GM21423 (cell line): ENCODE results near the gene RNPS1.

Experiments
- ATAC-seq: cut with Tn5 transposase; IDR thresholded peaks from one replicate; pipeline ENCODE4 v1.9.1; 2021; ENCODE audit warnings: mild to moderate bottlenecking, moderate library complexity; ENCODE audit not compliant: unreplicated experiment

Gene RNPS1

DNA sequence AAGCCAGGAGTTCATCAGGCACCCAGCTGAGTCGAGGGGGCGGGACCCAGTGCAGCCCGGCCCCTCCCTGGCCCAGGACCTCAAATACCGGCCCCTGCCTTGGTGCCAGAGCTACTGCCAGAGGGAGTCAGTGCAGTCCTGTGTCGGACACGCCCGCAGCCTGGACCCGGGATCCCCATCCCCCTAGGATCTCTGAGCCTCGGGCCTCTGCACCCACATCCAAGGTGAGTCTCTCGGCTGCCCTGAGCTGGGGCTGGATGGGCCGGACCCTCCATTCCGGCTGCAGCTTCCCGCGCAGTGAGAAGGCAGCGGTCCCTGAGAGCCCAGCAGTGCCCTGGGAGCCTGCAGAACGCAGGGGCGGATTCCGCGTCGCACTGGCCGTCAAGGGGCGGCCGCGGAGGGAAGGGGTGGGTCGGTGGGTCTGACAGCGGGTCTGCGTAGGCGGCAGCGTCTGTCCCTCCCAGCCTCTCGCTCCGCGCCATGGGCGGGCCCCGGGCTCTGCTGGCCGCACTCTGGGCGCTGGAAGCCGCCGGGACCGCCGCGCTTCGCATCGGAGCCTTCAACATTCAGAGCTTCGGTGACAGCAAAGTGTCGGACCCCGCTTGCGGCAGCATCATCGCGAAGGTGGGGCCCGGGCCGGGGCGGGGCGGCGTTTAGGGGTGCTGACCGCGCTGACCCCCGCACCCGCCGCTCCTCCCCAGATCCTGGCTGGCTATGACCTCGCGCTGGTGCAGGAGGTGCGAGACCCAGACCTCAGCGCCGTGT, 31.4 kb downstream of the RNPS1 start, which contains the start of gene DNASE1L2:
Gene DNASE1L2, plus strand, starts transcription at position 108 of the 765 bp plus-strand sequence. Its CDS starts 373 bp downstream, at position 481.
- no peak for ATAC-seq

DNA sequence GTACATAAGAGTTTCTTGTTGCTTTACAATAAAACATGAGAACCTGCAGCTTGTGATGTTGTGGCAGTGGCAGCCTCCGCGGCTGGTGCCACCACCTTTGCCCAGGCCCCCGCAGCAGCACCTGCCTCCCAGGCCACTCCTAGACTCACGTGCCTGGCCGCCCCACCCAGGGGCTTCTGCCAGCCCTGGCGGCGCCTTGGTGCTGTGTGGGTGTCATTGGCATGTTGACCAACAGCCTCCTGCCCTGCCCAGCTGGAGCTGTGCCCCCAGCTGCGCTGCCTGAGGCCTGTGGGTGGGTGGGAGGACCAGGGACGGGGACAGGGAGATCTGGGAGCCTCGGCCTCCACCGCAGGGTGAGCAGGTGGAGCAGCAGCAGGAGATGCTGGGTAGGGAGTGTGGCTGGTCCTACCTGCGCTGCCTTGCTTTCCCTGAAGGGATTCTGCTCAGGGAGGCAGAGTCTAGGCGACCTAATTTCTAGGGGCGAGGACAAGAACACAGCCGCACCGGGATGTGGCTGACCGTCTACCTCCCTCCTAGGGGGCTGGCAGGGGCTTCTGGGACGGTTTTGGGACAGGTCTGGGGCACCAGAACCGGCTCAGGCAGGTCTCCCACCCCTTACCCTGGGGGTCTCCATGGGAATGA, 32.1 kb downstream of the RNPS1 start:
- no peak for ATAC-seq

DNA sequence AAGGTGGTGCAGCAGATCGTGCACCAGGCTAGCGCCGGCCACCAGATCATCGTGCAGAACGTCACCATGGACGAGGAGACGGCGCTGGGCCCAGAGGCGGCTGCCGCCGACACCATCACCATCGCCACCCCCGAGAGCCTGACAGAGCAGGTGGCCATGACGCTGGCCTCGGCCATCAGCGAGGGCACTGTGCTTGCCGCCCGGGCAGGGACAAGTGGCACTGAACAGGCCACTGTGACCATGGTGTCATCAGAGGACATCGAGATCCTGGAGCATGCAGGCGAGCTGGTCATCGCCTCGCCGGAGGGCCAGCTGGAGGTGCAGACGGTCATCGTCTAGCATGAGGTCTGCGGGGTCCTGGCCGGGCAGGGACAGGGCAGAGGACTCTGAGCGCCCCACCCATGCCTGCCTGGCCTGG, 32.7 kb downstream of the RNPS1 start:
- ATAC-seq: no peak

DNA sequence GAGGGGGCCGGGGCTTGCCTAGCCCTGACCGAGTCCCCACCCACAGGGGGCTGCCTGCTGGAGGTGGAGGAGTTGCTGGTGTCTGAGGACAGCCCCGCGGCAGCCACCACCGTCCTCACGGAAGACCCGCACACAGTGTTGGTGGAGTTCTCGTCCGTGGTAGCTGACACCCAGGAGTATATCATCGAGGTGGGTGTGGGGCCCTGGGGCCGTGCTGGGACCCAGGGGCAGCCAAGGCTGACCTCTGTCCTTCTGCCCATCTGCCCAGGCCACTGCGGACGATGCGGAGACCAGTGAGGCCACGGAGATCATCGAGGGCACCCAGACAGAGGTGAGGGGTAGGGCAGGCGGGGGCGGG, 33.1 kb downstream of the RNPS1 start:
- ATAC-seq: no peak

DNA sequence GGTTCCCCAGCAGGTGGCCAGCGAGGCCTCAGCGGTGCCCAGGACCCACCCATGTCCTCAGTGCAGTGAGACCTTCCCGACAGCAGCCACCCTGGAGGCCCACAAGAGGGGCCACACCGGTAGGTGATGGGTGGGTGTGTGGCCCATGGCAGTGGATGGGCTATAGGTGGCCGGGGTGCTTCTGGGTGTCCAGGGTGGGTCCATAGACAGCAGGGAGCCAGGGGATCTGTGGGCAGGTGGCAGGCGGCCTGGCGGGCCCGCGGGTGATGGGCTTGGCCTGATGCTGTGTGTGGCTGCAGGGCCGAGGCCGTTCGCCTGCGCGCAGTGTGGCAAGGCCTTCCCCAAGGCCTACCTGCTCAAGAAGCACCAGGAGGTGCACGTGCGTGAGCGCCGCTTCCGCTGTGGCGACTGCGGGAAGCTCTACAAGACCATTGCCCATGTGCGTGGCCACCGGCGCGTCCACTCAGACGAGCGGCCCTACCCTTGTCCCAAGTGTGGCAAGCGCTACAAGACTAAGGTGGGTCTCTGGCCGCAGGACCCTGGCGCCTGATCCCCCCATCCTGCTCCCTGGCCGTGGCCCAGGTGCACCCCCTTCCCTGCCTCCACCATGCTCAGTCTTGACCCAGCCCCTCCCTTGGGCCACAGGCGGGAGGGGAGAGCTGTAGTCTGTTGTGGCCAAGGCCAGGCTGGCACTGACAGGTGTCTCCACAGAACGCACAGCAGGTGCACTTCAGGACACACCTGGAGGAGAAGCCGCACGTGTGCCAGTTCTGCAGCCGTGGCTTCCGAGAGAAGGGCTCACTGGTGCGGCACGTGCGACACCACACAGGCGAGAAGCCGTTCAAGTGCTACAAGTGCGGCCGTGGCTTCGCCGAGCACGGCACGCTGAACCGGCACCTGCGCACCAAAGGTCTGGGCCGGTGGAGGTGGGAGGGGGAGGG, 33.8 kb downstream of the RNPS1 start:
- ATAC-seq: no peak

DNA sequence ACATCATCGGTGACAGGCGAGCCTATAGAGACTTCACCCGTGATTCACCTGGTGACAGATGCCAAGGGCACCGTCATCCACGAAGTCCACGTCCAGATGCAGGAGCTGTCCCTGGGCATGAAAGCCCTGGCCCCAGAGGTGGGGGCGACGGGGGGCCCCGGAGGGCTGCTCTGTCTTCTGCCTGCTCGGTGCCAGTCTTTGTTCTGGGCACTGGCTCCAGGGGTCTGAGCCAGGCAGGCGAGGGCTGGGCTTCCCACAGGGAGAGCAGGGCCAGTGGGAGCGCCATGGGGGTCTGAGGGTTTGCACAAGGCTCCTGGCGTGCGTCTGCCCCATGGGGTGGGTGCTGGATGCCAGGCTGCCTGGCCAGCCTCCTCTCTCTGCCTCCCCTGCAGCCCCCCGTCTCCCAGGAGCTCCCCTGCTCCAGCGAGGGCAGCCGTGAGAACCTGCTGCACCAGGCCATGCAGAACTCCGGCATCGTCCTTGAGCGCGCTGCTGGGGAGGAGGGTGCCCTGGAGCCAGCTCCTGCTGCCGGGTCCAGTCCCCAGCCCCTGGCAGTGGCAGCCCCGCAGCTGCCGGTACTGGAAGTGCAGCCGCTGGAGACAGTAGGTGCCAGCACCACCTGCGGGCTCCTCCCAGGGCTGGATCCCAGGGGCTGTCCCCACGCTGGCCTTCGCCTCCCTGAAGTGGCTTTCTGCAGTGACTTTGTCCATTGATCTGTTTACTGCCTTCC, 34.7 kb downstream of the RNPS1 start:
- ATAC-seq: no peak

DNA sequence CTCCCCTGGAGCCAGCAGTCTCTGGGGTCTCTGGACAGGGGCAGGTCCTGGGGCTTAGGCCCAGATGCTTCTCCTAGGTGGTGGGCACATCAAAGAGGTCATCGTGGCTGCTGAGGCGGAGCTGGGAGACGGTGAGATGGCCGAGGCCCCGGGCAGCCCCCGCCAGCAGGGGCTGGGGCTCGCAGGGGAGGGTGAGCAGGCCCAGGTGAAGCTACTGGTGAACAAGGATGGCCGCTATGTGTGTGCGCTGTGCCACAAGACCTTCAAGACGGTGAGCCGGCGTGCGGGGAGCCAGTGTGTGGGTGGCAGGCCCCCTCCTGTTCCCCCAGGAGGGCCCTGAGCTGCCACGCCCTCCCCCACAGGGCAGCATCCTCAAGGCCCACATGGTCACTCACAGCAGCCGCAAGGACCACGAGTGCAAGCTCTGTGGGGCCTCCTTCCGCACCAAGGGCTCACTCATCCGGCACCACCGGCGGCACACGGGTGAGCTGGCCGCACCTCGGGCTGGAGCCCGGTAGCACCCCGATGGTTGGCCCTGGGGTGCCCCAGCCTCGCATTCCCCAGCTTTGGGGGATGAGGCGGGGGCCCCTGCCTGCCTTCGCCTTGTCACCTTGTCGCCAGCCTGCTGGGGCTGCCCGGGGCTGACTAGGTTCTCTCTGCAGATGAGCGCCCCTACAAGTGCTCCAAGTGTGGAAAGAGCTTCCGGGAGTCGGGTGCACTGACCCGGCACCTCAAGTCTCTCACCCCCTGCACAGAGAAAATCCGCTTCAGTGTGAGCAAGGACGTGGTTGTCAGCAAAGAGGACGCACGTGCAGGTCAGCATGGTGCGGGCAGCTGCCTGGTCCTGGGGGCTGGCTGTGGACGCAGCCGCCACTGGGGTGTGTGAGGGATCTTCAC, 35.6 kb downstream of the RNPS1 start:
- ATAC-seq: no peak

DNA sequence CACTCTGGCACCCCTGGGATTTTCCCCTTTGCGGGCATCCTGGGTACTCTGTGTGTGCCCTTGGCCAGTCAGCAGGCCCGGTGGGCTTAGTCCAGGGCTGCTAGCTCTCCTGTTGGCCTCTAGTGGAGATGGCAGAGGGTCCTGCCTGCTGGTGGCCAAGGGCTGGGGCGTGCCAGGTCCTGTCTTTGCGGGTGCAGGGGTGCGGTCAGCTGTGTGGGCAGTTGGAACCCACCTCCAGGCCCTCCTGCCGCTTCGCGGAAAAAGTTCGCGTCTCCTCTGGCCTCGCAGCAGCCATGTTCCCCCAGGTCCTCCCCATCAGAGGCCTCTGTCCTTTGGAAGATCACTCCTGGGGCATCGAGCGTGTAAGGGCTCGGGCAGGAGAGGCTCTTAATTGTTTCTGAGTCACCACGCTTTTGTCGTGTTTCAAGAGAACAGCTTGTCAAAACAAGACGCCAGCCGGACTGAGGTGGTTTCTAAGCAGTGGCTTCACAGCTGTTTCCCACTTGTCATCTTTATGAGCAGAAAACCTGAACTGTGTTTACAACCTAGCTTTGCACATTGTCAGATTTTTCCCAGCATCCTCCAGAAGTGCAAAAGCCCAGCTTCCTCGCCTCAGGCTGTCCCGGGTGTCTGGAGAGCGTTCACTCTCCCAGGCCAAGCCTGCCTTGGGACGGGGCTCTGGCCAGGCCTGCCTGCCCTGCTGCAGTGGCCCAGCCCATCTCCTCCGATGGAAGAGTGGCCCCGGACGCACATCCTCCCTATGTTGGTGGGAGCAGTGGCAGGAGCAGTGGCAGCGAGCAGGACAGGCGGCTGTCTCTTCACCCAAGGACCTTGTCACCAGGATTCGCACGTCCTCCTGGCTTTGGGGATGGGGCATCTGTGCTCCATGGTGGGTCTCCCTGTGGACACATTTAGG, 36.7 kb downstream of the RNPS1 start:
- ATAC-seq: no peak

DNA sequence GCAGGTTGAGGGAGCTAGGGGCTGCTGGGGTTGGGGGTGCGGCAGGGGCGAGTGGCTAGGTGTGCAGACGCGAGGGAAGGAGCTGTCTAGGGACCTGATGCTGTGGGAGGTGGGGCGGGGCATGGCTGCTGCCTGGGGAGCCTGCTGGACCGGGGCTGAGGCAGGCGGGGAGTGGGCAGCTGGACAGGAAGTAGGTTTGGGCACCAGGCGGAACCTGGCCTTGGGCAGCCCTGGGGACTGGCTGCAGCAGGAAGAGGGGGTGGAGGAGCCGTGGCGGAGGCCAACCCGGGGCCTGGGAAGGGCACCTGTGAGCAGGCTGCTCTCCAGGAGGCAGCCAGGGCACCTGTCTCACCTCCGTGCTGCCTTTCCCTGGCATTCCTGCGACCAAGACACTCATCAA, 37.5 kb downstream of the RNPS1 start:
- no peak for ATAC-seq

DNA sequence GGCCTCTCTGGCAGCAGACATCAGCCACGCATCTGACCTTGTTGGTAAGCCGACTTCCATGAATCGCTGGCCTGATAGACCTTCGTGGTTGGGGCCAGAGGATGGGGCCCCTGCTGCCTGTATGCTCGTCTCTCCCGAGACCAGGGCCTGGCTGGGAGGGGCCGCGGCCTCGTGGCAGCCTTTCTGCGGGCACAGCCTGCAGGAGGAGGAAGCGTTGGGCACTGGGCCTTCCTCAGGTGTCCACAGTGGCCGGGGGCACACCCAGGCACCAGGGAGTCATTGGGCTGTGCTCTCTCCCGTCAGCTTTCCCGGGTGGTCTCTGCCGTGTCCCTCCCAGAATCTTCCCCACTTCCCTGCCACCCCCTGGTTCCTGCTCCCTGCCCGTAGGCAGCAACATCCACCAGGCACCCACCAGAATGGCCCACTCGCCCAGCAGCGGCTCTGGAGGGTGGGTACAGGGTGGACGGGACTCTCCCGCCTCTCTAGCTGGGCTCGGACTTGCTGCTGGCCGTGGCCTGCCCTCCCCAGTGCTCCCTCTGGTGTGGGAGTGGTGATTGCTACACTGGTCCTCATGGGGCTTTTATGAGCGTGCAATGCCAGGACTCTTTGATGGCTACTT, 38.2 kb downstream of the RNPS1 start:
- no peak for ATAC-seq

DNA sequence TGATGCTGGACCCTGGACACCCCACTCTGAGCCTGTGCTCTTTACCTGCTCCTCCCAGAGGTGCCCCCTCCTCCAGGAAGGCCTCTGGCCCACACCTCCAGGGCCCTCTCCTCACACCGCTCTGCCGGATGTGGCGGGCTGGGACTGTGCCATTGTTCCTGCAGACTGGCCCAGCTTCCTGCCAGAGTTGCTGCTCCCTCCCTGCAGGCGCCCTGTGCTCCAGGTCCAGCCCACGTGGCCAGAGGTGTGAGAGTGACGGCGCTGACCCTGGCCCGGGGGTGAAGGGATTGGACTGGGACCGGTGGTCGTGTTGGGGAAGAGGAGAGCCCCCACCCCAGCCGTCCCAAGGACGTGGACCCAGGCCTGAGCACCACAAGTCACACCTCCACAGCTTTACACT, 38.8 kb downstream of the RNPS1 start:
- no peak for ATAC-seq

DNA sequence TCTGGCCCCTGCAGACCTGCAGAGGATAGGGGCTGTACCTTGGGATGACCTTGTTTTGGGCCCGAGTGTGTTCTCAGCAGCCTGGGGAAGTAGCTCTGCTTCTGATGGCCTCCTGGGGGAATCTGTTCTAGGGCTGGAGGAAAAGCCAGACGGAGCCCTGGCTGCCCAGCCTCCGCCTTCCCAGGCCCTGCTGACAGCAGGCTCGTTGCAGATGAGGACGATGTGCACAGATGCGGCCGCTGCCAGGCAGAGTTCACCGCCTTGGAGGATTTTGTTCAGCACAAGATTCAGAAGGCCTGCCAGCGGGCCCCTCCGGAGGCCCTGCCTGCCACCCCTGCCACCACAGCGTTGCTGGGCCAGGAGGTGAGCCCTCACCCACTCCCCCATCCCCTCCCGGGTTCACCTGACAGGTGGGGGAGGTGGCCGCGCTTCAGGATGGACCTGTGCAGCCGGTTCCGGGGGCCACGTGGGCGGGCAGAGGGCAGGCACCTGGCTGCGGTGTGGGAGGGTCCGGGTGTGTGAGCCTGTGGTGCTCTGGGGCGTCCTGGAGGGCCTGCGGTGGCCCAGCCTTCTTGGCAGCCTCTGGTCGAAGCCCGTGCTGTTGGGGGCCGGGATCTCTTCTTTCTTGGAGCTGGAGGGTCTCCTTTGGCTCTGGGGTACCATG, 39.6 kb downstream of the RNPS1 start:
- no peak for ATAC-seq

DNA sequence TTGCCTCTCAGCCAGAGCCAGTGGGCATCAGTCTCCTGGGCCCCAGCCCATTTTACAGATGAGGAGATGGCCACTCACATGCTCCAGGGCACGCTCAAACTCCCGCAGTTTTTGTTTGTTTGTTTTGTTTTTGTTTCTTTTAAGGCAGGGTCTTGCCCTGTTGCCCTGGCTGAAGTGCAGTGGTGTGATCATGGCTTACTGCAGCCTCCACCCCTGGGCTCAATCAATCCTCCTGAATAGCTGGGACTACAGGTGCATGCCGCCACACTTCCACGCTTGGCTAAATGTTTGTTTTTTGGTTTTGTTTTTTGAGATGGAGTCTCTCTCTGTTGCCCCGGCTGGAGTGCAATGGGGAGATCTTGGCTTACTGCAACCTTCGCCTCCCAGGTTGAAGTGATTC, 41.0 kb downstream of the RNPS1 start:
- ATAC-seq: no peak

DNA sequence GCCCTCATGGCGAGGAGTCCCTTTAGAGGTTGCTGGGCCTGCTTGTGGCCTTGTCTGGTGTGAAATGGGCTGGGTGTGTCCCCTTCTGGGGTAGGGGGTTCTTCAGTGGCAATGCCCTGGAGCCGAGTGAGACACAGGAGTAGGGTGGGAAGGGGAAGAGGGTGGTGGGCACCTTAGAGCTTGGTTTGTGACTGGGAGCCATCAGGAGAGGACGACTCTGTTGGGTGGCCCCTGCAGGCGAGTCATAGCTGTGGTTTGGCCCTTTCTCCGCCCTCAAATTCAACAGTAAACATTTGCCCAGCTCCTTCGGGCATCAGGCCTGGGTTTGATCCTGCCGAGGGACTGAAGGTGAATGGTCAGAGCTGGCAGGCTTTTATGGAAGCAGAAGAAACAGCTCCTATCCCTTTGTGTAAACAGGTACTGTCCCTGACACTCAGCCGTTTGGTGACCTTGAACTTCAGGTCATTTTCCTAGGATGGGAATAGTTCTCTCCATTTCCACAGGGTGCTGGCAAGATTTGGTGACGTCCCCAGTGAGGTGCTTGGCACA, 41.6 kb downstream of the RNPS1 start:
- ATAC-seq: no peak

DNA sequence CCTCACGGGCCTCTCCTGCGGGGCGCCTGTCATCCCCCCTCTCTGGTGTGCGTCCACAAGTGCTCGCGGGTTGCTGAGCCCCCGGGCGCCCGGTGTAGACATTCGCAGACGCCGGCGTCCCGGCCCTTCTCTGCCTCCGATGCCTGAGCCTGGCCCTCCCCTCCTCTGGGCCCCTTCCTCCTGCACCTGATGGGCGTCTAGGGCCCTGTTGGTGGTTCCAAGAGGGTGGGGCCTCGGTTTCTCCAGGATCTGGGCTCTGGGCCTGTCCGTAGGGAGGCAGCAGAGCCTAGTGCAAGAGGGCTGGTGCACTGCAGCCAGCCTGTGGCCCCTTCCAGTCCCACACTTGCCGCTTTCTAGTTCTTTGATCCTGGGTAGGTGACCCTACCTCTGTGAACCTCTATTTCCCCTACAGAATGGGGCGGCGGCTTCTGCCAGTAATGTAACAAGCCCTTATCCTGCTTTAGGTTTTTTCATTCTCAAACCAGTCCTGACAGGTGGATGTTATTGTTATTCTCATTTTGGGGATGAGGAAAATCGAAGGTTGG, 43.9 kb downstream of the RNPS1 start:
- peak; percentile 19 for ATAC-seq

DNA sequence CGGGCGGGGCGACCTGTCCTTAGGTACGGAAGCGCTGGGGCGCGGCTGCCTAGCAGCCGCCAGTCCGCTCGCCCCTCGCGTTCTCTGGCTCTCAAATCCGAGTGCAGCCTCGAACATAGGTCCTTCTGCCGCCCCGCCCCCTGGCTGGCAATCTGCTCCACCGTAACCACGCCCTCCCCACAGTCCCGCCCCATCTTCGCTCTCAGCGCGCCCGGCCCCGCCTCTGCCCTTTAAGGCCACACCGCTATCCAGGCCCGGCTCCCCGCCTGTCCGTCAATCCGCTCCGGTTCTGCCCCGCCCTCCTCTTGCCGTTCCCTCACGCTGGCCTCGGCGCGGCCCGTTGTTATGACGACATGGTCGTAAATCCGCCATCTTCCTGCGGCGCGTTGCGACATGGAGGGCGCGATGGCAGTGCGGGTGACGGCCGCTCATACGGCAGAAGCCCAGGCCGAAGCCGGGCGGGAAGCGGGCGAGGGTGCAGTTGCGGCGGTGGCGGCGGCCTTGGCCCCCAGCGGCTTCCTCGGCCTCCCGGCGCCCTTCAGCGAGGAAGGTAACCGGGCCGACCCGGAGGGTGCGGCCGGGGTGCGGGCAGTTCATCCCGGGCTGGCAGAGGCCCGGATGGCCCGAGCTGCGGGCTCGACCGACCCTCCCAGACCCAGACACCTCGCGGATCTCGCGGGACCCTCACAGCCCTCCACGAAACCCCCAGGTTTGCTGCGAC, 44.5 kb downstream of the RNPS1 start, which contains the start of gene E4F1:
Gene E4F1, plus strand, starts transcription at position 371 of the 721 bp plus-strand sequence. Its CDS starts 23 bp downstream, at position 394.
- peak; percentile 92 for ATAC-seq
